Right renal cortex interstitium (tissue), 3 donors: ENCODE data around the gene FBXL7. TPM values are rescaled to one million over a fixed set of nuclear protein-coding genes. Genes with fewer than 3 reads are reported as not detected.
A peak's percentile ranks its signal among the peaks of the same experiment; 100 is the strongest.

Experiments
- DNase-seq, 3 donors: peaks; one replicate each; pipeline ENCODE4 v3.0.0-alpha.2; 2013; ENCODE audit warnings: low read depth in 3 of 3, low spot score in 2 of 3
- polyA plus RNA-seq, 3 donors: library from polyadenylated mRNA; unstranded; fragments of 120-200 nt; gene quantifications; one replicate each; pipeline ENCODE4 v1.2.1, GENCODE V29; 2013; ENCODE audit not compliant: insufficient read length in 3 of 3

Gene FBXL7
- polyA plus RNA-seq, 3 donors = 23.9 to 28.7 (median 24.8) TPM

DNA sequence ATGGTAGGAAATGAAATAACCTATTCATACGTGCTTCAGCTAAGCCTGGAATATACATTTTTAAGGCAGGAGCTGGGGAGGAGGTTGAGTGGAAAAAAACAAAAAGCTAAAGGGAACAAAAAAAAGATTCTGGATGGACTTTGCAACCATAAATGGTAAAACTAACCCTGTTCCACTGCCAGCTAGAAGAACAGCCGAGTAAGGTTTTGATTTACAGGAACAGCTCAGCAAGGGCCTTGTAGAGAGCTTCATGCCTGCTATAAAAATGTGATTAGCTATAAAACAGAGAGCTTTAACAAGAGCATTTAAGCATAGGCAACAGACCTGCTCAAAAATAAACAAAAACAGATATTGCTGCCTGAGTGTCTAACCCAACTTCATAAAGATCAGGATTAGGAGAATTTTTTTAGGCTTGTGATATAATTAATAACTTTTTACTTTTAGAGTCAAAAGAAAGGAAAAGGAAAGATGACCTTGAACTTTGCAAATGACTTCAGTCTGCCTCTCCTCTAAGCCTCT lies 194.8 kb downstream of the FBXL7 start:
- peak in 1 of 3 donors; percentile 30 for DNase-seq

- DNase-seq = peak in 1 of 3 donors; percentile 32
Measured at GRCh38 chr5:15695215-15695731, 195.3 kb downstream of the FBXL7 start.

DNA sequence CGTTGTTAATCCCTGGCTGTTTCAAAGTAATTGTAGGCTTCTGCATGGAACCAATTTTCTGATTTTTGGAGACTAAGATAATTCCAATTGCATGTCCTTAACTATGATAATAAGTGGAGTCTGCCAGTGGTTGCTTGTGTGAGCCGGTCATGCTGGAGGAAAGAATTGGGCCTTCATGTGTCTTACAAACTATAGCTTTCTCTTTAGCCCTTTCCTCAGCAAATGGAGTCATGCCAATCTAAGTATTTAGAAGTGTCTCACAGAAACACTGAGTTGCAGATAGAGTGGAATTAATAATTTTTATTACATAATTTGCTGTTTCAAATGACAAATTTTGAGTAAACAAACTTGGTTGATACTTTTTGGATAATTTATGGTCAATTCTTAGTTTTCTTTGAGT lies 200.4 kb downstream of the FBXL7 start:
- DNase-seq = no peak

GRCh38 chr5:15702102-15702501 lies 202.1 kb downstream of the FBXL7 start:
- no peak for DNase-seq

DNA sequence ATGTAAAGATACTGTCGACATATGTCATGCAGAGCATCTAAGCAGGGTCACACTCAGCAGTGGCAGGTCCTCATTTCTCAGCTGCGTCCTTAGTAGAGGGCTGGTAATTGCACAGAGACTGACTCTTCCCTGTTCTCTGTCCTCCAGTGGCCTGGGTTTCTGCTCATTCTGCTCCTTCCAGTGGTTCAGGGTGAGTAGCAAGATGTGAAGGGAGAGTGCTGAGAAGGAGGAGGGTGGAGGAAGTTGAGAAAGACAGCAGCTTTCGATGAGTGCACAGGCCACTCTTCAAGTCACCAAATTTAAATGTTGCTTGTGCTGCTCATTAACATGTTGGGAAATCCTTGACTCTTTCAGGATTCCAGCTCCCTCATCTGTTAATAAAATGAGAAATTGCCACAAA lies 203.9 kb downstream of the FBXL7 start:
- DNase-seq = no peak

DNA sequence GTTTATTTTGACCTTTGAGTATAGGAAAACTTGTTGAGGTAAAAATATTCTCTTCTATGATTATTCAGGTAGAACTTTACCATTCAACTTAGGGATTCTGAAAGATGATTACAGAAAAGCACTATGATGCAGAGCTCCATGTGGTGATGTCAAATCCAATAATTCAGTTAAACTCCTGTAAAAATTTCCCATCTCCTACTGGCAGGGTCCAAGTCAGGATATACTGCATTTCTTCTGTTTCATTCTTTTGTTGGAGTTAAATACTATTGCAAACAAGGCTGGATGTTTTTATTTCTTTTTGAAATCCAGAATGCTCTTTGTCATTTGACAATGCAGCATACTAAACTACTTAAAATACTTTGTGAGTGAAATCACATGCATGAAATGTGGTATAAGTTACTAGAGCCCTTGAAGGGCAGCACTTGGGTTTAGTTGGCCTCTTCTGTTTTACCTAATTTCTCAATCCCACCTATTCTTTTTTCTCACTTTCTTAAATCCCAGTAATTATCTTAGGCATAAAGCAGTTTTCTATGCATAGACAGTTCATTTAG lies 204.5 kb downstream of the FBXL7 start:
- no peak for DNase-seq

- no peak for DNase-seq
Measured at GRCh38 chr5:15707631-15708030, 207.7 kb downstream of the FBXL7 start.

- DNase-seq = no peak
Measured at GRCh38 chr5:15711892-15712291, 211.9 kb downstream of the FBXL7 start.

GRCh38 chr5:15715535-15715934 lies 215.6 kb downstream of the FBXL7 start:
- no peak for DNase-seq

DNA sequence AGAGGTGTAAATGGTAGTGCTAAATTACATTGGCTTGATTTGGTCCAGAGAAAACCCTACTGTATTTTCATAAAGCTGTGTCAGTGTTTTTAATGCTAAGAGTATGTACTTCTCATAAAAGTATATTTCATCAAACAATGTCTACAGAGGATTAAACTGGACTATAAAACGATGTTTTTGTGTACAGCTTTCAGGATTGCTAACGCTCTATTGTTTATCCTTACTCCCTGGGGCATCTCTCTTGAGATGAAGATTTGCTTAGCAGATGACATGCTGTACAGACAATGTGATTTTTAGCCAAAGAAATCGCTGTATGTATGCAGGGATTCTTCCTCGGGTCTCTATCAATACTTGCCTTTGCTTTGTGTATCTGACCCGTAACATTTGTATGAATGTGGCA lies 216.0 kb downstream of the FBXL7 start:
- no peak for DNase-seq

DNA sequence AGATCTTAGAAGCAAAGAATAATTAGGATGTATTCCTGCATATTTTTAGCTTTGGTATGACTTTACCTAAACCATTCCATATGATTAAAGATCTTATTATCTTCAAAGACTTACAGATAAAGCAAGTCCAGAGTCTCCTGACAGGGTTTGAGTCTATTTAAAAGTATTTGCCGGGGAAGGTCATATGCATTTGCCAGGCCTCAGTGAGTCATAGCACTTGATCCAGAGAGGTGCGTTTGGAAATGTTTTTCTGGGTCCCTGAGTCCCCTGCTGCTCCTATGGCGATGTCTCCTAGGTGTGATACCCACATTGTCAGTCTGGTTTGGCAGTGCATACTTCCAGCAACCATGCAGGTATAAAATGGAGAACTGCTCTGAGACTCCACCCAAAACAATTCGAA lies 217.0 kb downstream of the FBXL7 start:
- DNase-seq = no peak

- no peak for DNase-seq
Measured at GRCh38 chr5:15718421-15719179, 218.6 kb downstream of the FBXL7 start.

DNA sequence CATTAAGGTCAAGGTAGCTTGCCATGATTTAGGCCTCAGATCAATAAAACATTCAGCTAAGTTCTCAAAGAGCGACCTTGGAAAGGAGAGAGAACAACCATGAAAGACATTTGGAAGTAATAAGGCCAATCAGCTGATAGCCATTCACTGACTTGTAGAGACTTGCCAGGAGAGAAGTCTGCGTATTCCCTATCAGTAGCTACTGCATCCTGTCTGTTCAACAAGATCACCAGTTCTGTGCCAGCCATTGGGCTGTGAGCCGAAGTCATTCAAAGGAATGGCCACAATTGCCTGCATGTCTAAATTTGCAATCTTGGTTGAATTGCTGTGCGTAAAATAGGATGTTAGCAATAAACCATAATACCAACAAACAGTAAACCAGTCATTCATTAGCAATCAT lies 219.8 kb downstream of the FBXL7 start:
- DNase-seq = no peak

- DNase-seq = no peak
Measured at GRCh38 chr5:15720515-15720914, 220.5 kb downstream of the FBXL7 start.

- no peak for DNase-seq
Measured at GRCh38 chr5:15722305-15722704, 222.3 kb downstream of the FBXL7 start.

- DNase-seq = no peak
Measured at GRCh38 chr5:15727375-15727774, 227.4 kb downstream of the FBXL7 start.

DNA sequence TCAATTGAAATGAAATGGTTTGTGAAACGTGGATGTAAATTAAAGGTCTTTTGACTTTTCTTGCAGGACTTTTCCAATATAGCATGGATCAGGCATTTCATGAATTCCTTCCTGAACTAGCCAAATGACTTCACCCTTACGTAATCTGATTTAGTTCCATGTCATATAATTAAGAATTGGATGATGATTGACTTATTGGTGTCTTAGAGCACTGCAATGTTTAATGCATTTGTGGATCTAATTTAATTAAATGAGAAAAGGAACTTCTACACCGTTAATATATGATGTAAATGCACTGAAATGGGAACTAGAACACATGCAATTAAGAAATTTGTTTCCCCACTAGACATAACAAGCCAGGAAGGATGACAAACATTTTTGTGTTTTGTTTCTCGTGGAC lies 228.8 kb downstream of the FBXL7 start:
- DNase-seq = no peak

GRCh38 chr5:15731699-15732098 lies 231.7 kb downstream of the FBXL7 start:
- DNase-seq = no peak

GRCh38 chr5:15734058-15734457 lies 234.1 kb downstream of the FBXL7 start:
- DNase-seq = no peak

DNA sequence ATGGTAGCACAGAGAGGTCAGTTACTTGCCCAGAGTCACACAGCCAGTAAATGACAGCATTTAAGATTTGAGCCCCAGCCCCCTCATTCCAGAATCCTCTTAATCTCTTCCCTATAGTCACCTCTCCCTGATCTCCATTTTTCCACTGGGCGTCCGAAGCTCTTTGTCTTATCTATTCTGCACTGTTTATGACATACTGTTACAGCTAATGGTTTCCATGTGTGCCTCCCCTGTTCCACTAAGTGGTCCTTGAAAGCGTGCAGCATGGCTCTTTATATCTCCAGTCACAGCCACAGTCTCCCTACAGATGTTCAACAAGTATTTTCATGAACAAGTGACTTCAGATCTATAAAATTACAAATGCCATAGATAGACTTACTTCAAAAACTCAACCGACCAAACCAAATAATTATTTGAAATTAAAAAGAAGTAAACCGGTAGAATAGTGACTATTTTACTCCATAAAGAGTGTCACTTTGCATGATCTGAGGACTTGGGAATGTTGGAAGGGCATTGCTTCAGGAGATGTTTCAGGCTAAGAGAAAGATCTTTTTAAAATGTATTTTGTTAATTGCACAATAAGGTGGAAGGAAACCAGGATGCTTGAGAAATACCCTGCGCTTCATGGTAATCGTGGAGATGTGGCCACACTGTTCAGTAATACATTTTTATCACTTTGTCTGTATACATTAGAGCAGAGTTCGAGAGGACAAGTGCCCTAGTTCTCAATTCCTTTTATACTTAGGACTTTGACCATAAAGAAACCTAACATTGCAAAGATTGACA lies 237.2 kb downstream of the FBXL7 start:
- no peak for DNase-seq

DNA sequence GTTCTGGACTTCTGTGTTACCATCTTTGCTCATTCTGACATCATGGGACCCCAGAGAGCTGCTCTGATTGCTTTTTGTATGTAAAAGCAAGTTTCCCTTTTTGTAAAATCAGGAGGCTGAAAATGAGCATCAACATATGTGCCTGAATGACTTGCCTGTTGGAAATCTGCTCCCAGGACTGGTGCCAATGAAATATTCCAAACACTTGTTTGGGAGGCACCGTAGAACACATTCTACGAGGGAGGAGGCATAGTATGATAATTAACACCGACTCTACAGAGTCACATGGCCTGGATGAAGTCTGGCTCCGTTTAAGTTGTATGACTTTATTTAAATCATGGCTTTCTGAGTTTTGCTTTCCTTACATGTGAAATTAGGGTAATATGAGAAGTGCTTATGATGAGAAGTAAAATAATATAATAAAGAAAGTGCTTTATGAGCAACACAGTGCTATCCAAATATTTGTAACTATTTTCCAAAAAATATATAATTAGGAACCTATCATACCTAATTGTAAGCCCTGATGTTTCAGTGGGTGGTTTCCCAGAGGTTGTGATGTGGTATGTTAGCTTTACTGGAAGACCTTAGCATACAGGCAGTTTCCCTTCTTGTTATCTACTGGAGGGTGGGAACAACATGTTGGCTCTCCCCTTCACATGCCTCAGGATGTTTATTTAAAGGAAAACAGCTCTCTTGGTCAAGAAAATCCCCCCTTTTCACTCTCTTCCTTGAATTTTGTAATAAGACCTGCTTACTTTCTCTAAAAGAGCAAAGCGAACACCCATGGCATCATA lies 238.1 kb downstream of the FBXL7 start:
- DNase-seq = no peak
